GM13976 (cell line): ENCODE data around the gene CCDC188.

Experiments used
- DNase-seq: peaks from one replicate; pipeline ENCODE4 v3.0.0; 2012; ENCODE audit warnings: low spot score
- CTCF ChIP-seq: IDR thresholded peaks from 2 replicates; pipeline ENCODE4 v1.5.1; 2012; ENCODE audit warnings: borderline replicate concordance, mild to moderate bottlenecking; ENCODE audit not compliant: insufficient read depth; ENCODE audit errors: extremely low read depth, missing control alignments, control extremely low read depth
- in situ Hi-C: fragments of 300-500 bp; cut with MboI; formaldehyde crosslinking; loops from one replicate; pipeline ENCODE4 v1.12.0; 2022; ENCODE audit warnings: low sequenced_read_pairs, mixed read lengths, inconsistent platforms; ENCODE audit not compliant: unreplicated experiment

The CCDC188 gene

DNA sequence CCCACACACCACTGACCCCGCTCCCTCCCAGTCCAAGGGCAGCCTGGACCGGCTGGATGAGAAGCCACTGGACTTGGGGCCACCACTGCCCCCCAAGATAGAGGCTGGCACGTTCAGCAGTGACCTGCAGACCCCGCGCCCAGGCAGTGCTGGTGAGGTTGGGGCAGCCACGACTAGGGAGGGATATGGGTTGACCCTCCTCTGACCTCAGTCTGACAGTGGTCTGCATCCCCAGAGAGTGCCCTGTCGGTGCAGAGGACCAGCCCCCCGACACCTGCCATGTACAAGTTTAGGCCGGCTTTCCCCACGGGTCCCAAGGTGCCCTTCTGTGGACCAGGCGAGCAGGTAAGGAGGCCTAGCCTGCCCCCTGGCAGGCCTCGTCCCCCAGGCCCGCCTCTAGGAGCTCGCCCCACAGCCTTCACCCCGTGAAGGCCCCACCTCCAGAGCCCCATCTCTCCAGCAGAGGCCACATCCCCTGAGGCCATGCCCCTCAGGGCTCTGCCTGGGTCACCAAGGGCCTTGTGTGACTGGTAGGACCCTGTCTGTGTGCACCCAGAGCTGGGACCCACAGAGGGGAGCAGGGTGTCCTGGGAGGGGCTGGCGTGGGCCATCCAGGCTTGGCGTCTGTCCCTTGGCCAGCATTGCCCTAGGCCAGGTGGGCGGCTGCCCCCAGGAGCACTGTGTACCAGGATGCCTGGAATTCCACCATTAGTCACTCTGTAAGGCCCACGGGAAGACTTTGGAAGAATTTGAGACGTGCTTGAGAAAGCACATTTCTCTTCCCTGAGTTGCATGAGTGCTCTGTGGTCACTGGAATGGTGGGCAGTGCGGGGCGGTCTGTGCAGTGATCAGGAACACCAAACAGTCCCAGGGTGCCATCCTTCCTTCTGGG is 9.4 kb downstream of the CCDC188 start:
- in situ Hi-C loops: no loop called here
- no peak for TF ChIP-seq CTCF
- DNase-seq: no peak

- DNase-seq: no peak
- no peak for TF ChIP-seq CTCF
- in situ Hi-C loops: no loop called here
Observed at GRCh38 chr22:20140521-20140964, 10.3 kb downstream of the CCDC188 start.

DNA sequence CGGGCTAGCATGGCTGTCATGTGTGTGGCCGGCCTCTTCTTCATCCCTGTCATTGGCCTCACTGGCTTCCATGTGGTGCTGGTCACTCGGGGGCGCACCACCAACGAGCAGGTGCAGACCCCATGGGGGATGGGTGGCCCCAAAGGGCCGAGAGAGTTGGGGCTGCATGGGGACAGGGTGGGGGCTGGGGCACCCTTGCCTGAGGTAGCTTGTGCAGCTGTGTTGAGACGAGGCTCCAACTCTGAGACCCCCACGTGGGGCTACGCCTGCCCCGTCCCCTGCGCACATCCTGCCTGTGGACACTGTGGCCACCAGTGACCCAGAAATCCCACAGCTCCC is 10.8 kb downstream of the CCDC188 start:
- in situ Hi-C loops: no loop called here
- DNase-seq: no peak
- TF ChIP-seq CTCF: no peak

GRCh38 chr22:20139391-20140106 is 11.3 kb downstream of the CCDC188 start:
- in situ Hi-C loops: no loop called here
- no peak for DNase-seq
- no peak for TF ChIP-seq CTCF

DNA sequence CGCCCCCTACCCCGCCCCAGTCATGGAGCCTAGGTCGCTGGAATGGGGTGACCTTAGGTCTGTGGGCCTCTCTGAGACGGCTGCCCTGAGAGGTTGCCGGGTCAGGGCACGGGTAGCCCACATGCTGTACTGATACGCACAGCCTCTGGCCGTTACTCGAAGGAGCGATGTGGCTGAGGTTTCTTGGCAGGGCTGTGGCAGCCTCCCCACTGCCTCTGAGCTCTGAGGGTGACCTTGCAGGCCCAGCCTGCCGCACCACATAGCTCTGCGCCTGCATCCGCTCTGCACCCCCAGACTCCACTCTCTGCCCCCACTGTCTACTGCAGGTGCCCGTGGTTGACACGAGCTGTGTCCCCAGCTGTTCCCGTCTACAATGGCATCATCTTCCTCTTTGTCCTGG is 12.0 kb downstream of the CCDC188 start:
- no peak for TF ChIP-seq CTCF
- DNase-seq: no peak
- in situ Hi-C loops: no loop called here

- no peak for DNase-seq
- in situ Hi-C loops: no loop called here
- TF ChIP-seq CTCF: no peak
Observed at GRCh38 chr22:20138417-20138738, 12.5 kb downstream of the CCDC188 start.
